ENCODE results near the gene GPX3. TPM values are rescaled to one million over a fixed set of nuclear protein-coding genes. Genes with fewer than 3 reads are reported as not detected.

Gene GPX3
- total and polyA plus RNA-seq, 2 of the 13 experiments (the other 11 are each of a cell fraction or from before 2014, with no cell fraction given), result 33.8 to 1,892 TPM

DNA sequence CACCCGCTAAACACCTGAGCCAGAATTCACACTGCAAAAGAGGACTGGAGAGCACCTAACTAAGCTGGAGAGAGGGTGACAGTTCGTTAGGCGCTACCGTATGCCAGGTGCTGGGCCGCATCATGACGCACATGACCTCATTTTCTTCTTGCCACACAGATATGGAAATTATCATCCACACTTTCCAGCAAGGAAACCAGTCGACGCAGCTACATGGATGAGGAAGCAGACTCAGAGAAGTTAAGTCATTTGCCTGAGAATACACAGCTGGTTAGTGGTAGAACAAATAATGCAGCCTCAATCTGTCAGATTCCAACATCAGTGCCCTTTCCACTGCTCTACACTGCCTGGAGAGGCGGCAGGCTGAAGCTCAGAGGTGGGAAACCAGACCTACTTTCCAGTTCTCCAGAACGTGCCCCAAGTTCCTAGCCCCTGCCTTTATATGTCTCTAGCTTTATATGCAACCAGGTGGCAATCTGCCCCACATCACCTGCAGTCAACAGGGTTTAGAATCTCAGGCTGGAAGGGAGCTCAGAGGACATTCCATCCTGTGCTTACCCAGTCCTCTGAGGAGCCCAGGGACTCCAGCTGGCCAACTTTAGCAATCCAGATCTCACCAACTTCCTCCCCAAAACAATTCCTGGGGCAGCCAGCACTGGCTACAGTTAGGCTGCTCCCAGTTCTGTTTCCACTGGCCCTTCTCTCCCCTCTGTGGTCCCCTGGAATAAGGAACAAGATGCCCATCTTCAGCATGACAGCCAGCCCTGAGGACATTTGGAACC lies 51.6 kb downstream of the GPX3 start:
- H2AFZ ChIP-seq (ENCODE audit: low read length), result no peak overlapping the region
- 97% methylated on average over 10 of the region's 10 CpGs for WGBS (ENCODE audit: low lambda C conversion rate)
- H3K79me2 ChIP-seq (ENCODE audit: insufficient read depth, low read length), result peaks cover 94% of the 10 kb centered on the region
- ChIA-PET POLR2A (interaction anchor here (1.2 to 1.5 kb wide), 2 partner anchors 12 to 14 kb away, joined by 3 read pairs; no protein-coding TSS in a partner anchor), CTCF (ENCODE audit: low intra/inter-chr PET ratio, low total read pairs) (no interaction called here)
- peaks cover 49% of the 10 kb centered on the region for H3K4me1 ChIP-seq (ENCODE audit: insufficient read depth, low read length)
- H3K9me3 ChIP-seq (ENCODE audit: low read length), result no peaks in the 10 kb centered on the region
- H3K27me3 ChIP-seq (ENCODE audit: control insufficient read depth in 1 of 2, insufficient read depth in 2 of 2, low read length in 2 of 2), result no peaks in the 10 kb centered on the region
- peaks cover 66% of the 10 kb centered on the region for H4K20me1 ChIP-seq (ENCODE audit: insufficient read depth, low read length)
- BruUV-seq (replicated peaks), result no TSS peak
- no peak for ATAC-seq
- FAIRE-seq, result no peak
- no peak overlapping the region for H3K9ac ChIP-seq (ENCODE audit: insufficient read depth, low read depth, low read length)
- no peak overlapping the region for H3K4me2 ChIP-seq (ENCODE audit: low read depth, low read length)
- no peak for DNase-seq (ENCODE audit: low spot score)
- intact Hi-C loops (cut with micrococcal nuclease; ENCODE audit: unreplicated experiment) (no loop called here), in situ Hi-C loops (cut with HindIII; ENCODE audit: extremely low pct_ligation_motif_present, low pct_unique_long_range_greater_than_20kb) (no loop called here)
- TF ChIP-seq, protein P1, sequence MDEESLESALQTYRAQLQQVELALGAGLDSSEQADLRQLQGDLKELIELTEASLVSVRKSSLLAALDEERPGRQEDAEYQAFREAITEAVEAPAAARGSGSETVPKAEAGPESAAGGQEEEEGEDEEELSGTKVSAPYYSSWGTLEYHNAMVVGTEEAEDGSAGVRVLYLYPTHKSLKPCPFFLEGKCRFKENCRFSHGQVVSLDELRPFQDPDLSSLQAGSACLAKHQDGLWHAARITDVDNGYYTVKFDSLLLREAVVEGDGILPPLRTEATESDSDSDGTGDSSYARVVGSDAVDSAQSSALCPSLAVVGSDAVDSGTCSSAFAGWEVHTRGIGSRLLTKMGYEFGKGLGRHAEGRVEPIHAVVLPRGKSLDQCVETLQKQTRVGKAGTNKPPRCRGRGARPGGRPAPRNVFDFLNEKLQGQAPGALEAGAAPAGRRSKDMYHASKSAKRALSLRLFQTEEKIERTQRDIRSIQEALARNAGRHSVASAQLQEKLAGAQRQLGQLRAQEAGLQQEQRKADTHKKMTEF (CRISPR knock-in tag; IDR thresholded peaks at IDR 0.05), result no peak
- TF ChIP-seq, protein P2, sequence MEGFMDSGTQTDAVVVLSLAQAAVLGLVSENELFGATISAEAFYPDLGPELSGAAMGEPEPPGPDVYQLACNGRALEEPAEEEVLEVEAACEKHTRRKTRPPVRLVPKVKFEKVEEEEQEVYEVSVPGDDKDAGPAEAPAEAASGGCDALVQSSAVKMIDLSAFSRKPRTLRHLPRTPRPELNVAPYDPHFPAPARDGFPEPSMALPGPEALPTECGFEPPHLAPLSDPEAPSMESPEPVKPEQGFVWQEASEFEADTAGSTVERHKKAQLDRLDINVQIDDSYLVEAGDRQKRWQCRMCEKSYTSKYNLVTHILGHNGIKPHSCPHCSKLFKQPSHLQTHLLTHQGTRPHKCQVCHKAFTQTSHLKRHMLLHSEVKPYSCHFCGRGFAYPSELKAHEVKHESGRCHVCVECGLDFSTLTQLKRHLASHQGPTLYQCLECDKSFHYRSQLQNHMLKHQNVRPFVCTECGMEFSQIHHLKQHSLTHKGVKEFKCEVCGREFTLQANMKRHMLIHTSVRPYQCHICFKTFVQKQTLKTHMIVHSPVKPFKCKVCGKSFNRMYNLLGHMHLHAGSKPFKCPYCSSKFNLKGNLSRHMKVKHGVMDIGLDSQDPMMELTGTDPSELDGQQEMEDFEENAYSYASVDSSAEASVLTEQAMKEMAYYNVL (CRISPR knock-in tag; IDR thresholded peaks at IDR 0.05; ENCODE audit: borderline replicate concordance), result no peak
- TF ChIP-seq ZNF674 (CRISPR knock-in tag; IDR thresholded peaks at IDR 0.05; ENCODE audit: low read depth) (no peak), HDAC6 (IDR thresholded peaks at IDR 0.05; ENCODE audit: low read depth, low read length) (no peak), CEBPB (IDR thresholded peaks at IDR 0.05; ENCODE audit: borderline replicate concordance, low read depth, low read length) (no peak), ZNF768 (CRISPR knock-in tag; IDR thresholded peaks at IDR 0.05) (no peak; the same call in 1 of the 2 replicates), JUND (CRISPR knock-in tag; IDR thresholded peaks at IDR 0.05) (no peak)
- TF ChIP-seq, protein P3, sequence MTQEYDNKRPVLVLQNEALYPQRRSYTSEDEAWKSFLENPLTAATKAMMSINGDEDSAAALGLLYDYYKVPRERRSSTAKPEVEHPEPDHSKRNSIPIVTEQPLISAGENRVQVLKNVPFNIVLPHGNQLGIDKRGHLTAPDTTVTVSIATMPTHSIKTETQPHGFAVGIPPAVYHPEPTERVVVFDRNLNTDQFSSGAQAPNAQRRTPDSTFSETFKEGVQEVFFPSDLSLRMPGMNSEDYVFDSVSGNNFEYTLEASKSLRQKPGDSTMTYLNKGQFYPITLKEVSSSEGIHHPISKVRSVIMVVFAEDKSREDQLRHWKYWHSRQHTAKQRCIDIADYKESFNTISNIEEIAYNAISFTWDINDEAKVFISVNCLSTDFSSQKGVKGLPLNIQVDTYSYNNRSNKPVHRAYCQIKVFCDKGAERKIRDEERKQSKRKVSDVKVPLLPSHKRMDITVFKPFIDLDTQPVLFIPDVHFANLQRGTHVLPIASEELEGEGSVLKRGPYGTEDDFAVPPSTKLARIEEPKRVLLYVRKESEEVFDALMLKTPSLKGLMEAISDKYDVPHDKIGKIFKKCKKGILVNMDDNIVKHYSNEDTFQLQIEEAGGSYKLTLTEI (CRISPR knock-in tag; conservative IDR thresholded peaks at IDR 0.05), result no peak
- TF ChIP-seq, protein P4, sequence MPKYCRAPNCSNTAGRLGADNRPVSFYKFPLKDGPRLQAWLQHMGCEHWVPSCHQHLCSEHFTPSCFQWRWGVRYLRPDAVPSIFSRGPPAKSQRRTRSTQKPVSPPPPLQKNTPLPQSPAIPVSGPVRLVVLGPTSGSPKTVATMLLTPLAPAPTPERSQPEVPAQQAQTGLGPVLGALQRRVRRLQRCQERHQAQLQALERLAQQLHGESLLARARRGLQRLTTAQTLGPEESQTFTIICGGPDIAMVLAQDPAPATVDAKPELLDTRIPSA (CRISPR knock-in tag; IDR thresholded peaks at IDR 0.05; ENCODE audit: borderline replicate concordance), result no peak
- peaks cover 10 to 38% of the 10 kb centered on the region in 2 experiments for H3K36me3 ChIP-seq (replicated peaks in 1 of 2; ENCODE audit: control insufficient read depth in 1 of 2, insufficient read depth in 2 of 2, low read length in 2 of 2)
- H3K27ac ChIP-seq (ENCODE audit: extremely low read length, insufficient read depth, low read length), result no peak overlapping the region
- no peak overlapping the region for H3K4me3 ChIP-seq (replicated peaks in 1 of 3; ENCODE audit: insufficient read depth in 1 of 3, low read depth in 2 of 3, low read length in 3 of 3)
